Suppressor macrophage (primary cell): ENCODE measurements around the gene IL10RB.
A peak's percentile ranks its signal among the peaks of the same experiment; 100 is the strongest.

Experiments
- DNase-seq, 4 experiments: peaks; one replicate each; pipeline ENCODE4 v3.0.0-alpha.2; 2020 to 2022

Gene IL10RB

GRCh38 chr21:33267250-33267649 is 1.1 kb downstream of the IL10RB start:
- peak in 2 of 4 experiments; percentile 23 to 27 for DNase-seq

- DNase-seq = peak in 3 of 4 experiments; percentile 41 to 63 (median 47)
Measured at GRCh38 chr21:33268393-33268736, 2.2 kb downstream of the IL10RB start.

DNA sequence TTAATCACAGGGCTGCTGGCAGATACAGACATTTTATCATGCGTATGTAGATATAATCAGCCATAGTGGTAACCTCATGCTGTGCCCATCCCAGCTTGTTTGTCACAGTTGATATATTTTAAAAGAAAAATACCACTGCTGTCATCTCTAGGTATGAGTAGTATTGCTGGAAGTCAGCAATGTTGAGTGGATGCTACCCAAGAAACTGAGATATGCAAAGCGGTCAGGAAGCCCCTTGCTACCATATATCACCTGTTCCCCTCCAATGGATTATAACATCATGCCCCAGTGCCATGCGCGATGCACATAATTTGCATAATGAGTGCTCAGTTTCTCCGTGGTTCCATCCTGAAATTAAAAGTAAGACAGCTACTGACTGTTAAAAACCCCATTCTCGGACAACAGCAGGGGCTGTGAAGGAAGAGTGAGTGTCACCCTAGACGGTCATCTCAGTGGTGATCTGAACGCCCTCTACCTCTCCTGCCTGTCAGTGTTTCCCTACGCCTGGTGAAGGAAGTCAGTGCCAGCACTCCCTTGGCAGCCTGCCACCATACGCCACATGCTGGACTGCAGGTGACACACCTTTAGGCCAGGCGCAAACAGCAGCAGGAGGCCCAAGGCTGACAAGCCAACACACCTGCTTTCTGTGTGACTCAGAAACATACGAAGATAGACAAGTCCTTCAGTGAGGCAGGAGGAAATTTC is 2.7 kb downstream of the IL10RB start:
- DNase-seq = no peak

DNA sequence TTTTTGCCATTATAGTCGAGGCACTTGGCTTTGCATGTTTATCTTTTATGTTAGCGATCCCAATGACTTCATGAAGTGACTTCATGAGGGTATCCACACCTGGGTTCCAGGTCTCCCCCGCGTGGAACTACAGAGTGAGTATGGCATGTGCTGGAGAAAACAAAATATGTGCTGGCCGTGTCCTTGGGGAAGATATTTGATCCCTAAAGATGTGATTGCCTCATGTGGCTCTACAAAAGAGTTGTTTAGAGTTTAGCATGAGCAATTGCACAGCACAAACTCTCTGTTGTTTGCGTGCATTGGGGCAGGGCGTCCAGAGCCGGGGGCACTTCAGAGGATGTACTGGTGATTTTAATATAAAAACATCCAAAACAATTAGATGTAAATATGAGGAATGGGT is 4.8 kb downstream of the IL10RB start:
- DNase-seq = no peak

- no peak for DNase-seq
Measured at GRCh38 chr21:33273044-33273443, 6.9 kb downstream of the IL10RB start.

GRCh38 chr21:33278721-33279120 is 12.6 kb downstream of the IL10RB start:
- no peak for DNase-seq

- no peak for DNase-seq
Measured at GRCh38 chr21:33279330-33279820, 13.2 kb downstream of the IL10RB start.

DNA sequence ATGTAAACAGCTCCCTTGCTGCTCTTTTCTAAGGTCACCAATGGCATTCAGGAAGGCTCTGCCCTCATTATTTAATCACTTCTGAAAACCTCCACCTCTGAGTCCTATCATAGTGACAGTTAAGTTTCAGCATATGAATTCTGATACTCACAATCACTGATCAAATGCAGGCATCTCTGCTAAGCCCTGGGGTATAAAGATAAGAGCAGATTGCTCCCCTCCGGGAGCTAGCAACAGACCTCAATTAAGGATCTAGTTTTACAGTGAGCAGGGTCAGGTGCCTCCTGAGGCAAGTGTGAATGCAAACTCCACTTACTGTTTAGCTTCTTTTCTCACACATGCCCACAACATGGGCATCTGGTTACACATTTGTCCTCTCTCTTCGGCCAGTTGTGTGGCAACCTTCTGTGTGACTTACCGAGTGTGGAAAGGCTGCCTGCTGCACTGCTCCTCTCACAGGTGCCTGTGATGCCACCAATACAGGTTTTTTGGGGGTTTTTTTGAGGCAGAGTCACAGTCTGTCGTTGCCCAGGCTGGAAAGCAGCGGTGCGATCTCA is 15.0 kb downstream of the IL10RB start:
- no peak for DNase-seq

GRCh38 chr21:33283203-33283602 is 17.0 kb downstream of the IL10RB start:
- no peak for DNase-seq

- no peak for DNase-seq
Measured at GRCh38 chr21:33286076-33286475, 19.9 kb downstream of the IL10RB start.

GRCh38 chr21:33286600-33287456 is 20.7 kb downstream of the IL10RB start:
- peak in 1 of 4 experiments; percentile 15 for DNase-seq

DNA sequence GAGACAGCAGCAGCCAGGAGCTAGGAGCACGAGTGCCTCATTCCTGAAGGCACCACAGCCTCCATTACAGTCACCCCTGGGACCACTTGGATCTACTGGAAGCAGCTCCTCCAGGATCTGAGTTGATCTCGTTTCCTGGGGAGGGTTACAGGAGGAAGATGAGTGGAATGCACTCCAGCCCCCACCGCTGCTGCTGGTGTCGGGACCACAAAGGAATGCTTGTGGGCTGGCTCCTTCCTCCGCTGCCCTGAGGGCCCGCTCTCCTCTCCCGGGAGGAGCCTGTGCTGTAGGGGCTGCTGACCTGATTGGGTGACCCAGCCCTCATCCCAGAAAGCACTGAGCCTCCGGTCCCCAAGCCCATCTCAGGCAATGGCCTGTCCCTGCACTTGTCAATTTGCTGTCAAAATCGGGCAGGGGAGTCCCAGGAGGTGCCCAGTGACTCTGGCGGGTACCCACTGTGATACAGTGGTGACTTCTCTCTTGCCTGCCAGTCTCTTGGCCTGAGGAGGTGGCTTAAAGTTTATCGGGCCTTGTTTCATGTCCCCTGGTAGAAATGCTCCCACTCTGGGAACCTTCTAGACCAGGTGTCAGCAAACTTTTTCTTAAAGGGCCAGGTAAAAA is 23.1 kb downstream of the IL10RB start:
- DNase-seq = no peak

- no peak for DNase-seq
Measured at GRCh38 chr21:33290441-33290840, 24.3 kb downstream of the IL10RB start.

- no peak for DNase-seq
Measured at GRCh38 chr21:33291686-33292085, 25.5 kb downstream of the IL10RB start.

DNA sequence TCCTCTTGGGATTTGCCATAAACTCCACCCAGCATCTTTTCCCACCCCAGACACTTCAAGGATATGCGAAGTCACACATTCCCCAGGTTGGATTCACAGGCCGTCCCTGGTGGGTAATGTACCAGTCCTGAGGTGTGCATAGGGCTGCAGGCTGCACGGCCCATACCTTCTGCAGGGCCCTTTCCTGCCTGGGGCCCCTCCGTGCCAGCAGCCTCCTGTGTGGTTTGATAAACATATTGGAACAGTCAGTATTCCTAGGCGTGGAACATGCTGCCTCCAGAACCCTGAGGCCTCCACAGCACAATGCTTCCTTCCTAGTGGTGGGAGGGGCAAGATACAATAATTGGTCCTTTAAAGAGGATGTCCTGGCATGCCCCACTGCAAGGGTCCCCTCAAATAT is 26.6 kb downstream of the IL10RB start:
- DNase-seq = no peak

DNA sequence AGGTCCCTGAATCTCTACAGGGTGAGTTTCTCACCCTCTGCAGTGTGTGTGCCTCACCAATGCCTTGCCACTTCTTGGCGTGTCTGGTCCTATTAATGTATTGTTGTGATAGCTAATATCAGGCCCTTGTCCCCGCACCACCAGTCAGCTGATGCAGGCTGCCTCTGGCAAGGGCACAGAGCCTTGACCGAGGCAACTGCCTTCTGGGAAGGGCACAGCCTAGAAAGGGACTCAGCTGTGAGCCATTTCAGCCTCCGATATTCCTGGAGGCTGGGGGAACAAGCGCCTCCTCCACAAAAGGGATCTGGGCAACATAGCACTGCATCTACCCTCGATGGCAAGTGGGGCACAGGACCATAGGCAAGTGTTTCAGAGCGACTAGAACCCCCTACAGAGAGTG is 27.0 kb downstream of the IL10RB start:
- no peak for DNase-seq

DNA sequence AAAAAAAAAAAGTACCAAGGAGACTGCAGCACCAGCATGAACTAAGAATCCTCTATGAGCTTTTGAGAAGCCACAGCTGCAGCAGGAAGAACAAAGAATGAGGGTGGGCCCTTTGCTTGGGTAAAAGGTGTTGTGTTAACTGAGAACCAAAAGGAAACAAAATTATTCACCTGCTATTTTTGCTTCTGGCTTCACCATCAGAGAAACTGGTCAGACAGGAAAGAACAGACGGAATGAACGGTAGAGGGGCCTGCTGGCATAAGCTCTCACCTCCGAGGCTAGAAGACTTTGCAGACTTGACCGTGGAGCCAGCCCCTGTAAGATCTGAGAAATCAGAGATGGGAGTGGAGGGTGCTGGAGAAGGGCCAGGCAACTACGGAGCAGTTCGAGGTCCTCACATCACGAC is 27.6 kb downstream of the IL10RB start:
- DNase-seq = no peak

DNA sequence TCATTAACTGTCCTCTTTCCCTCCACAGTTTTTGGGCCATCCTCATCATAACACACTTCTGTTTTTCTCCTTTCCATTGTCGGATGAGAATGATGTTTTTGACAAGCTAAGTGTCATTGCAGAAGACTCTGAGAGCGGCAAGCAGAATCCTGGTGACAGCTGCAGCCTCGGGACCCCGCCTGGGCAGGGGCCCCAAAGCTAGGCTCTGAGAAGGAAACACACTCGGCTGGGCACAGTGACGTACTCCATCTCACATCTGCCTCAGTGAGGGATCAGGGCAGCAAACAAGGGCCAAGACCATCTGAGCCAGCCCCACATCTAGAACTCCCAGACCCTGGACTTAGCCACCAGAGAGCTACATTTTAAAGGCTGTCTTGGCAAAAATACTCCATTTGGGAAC is 30.0 kb downstream of the IL10RB start:
- DNase-seq = no peak

- DNase-seq = peak; percentile 71 to 85 (median 84)
Measured at GRCh38 chr21:33299181-33299752, 33.1 kb downstream of the IL10RB start.

DNA sequence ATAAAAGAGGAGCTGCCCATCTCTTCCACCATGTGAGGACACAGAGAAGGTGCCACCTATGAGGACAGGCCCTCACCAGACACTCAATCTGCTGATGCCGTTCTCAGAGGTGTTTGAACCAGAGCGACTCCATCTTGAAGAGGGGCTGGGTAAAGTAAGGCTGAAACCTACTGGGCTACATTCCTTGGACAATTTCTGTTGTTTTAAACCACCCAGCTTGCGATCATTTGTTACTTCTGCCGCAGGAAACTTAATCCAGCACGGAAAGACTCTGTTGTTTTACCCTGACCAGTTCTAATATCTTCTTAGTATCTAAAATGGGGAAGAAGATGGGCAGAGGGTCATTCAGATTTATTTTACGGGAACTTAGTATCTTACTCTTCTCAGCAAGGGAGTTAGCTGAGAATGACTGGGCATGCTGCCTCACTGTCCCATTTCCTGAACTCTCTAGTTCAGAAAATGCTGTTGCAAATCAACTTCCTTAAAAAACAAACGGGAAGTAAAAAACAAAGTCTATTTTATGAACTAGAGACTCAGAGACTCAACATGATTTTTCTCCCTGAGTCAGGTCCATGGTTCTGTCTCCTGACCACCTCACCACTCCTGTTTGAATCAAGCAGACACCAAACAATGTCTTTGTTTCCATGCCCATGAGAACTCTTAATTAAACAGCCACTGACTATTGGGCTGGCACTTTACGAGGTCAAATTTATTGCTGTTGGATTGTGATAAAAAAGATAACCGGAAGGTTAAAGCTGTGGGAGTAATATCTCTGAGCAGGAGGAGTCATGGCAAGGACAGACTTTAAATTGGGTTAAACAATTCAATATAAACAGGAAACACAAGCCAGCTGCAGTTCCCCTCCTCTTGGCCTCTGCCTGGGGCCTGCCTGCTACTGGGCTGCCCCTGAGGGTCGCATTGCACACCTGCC is 34.8 kb downstream of the IL10RB start:
- peak; percentile 83 to 98 (median 90) for DNase-seq

GRCh38 chr21:33301632-33302002 is 35.5 kb downstream of the IL10RB start:
- no peak for DNase-seq

GRCh38 chr21:33302055-33302454 is 35.9 kb downstream of the IL10RB start:
- peak; percentile 69 to 88 (median 83) for DNase-seq
